Measurements from ENCODE around the gene KLRC3. TPM values are rescaled to one million over a fixed set of nuclear protein-coding genes. Genes with fewer than 3 reads are reported as not detected.

KLRC3 gene
- total and polyA plus RNA-seq, 4 donors = 0.08 to 0.50 (median 0.14) TPM; not detected in 1

- Histone ChIP-seq H3K4me3 (ENCODE audit: low read depth in 1 of 3, low read length in 3 of 3) (no peak within 1 kb of the TSS), H3K9ac (ENCODE audit: low read depth in 1 of 2, low read length in 2 of 2) (no peak within 1 kb of the TSS), H3K9me3 (ENCODE audit: control insufficient read depth in 4 of 4, low read length in 3 of 4) (peaks cover 0 to 4% (median 2%) of the 10 kb centered on the region in 4 donors), H3K27ac (ENCODE audit: low read depth in 1 of 2, low read length in 2 of 2) (no peak within 1 kb of the TSS), H3K27me3 (ENCODE audit: control insufficient read depth in 4 of 4, insufficient read depth in 4 of 4, low read length in 3 of 4) (peaks cover 0 to 5% (median 0%) of the 10 kb centered on the region in 4 donors), H3K4me1 (ENCODE audit: control insufficient read depth in 4 of 4, insufficient read depth in 4 of 4, low read length in 3 of 4) (no peaks in the 10 kb centered on the region), H3K36me3 (ENCODE audit: control insufficient read depth in 4 of 4, insufficient read depth in 3 of 4, low read depth in 1 of 4, low read length in 3 of 4) (no peaks in the 10 kb centered on the region)
- 69% methylated on average over 2 of the region's 2 CpGs for WGBS
- TF ChIP-seq FOXA1 (IDR thresholded peaks at IDR 0.05) (no peak), RXRA (IDR thresholded peaks at IDR 0.05) (no peak), ATF3 (IDR thresholded peaks at IDR 0.05) (no peak), TAF1 (conservative IDR thresholded peaks at IDR 0.05) (no peak), REST (IDR thresholded peaks at IDR 0.05) (no peak), HNF4A (conservative IDR thresholded peaks at IDR 0.05) (no peak), ZBTB33 (IDR thresholded peaks at IDR 0.05) (no peak), YY1 (IDR thresholded peaks at IDR 0.05) (no peak), CTCF (IDR thresholded peaks at IDR 0.05; ENCODE audit: low read depth, low read length, missing input control) (no peak), GABPA (IDR thresholded peaks at IDR 0.05 in 1 of 2, conservative IDR thresholded peaks at IDR 0.05 in 1 of 2) (no peak)
- no peak for DNase-seq (ENCODE audit: low spot score)
Observed at GRCh38 chr12:10453156-10453555, 32.8 kb upstream of the KLRC3 start, which contains the start of gene KLRC1. TSS of gene KLRC1 (minus strand) at chr12:10453377. CDS start at chr12:10451156, 2,221 bp downstream.

GRCh38 chr12:10448236-10448635 is 27.8 kb upstream of the KLRC3 start:
- H3K27me3 ChIP-seq (ENCODE audit: control insufficient read depth in 4 of 4, insufficient read depth in 4 of 4, low read length in 3 of 4) = no peaks in the 10 kb centered on the region
- H3K9me3 ChIP-seq (ENCODE audit: control insufficient read depth in 4 of 4, low read length in 3 of 4) = no peaks in the 10 kb centered on the region
- no peak for DNase-seq (ENCODE audit: low spot score)
- H3K9ac ChIP-seq (ENCODE audit: low read depth in 1 of 2, low read length in 2 of 2) = no peak overlapping the region
- 94% methylated on average over 4 of the region's 4 CpGs for WGBS
- no peak for TF ChIP-seq NR2F2 (IDR thresholded peaks at IDR 0.05)
- TF ChIP-seq YY1 (IDR thresholded peaks at IDR 0.05) = no peak
- no peak for TF ChIP-seq EGR1 (IDR thresholded peaks at IDR 0.05; ENCODE audit: low read depth in 2 of 2)
- TF ChIP-seq FOXA1 (IDR thresholded peaks at IDR 0.05) = no peak
- no peak for TF ChIP-seq CTCF (IDR thresholded peaks at IDR 0.05; ENCODE audit: low read depth, low read length, missing input control)
- TF ChIP-seq HNF4A (conservative IDR thresholded peaks at IDR 0.05) = no peak
- TF ChIP-seq GABPA (IDR thresholded peaks at IDR 0.05 in 1 of 2, conservative IDR thresholded peaks at IDR 0.05 in 1 of 2) = no peak
- no peak for TF ChIP-seq ATF3 (IDR thresholded peaks at IDR 0.05)
- no peak for TF ChIP-seq ZBTB33 (IDR thresholded peaks at IDR 0.05)
- no peak for TF ChIP-seq HNF4G (IDR thresholded peaks at IDR 0.05)
- no peak for TF ChIP-seq FOXA2 (IDR thresholded peaks at IDR 0.05)
- TF ChIP-seq MAX (IDR thresholded peaks at IDR 0.05) = no peak
- no peak overlapping the region for H3K27ac ChIP-seq (ENCODE audit: low read depth in 1 of 2, low read length in 2 of 2)
- no peak overlapping the region for H3K4me3 ChIP-seq (ENCODE audit: low read depth in 1 of 3, low read length in 3 of 3)
- H3K4me1 ChIP-seq (ENCODE audit: control insufficient read depth in 4 of 4, insufficient read depth in 4 of 4, low read length in 3 of 4) = no peaks in the 10 kb centered on the region
- no peaks in the 10 kb centered on the region for H3K36me3 ChIP-seq (ENCODE audit: control insufficient read depth in 4 of 4, insufficient read depth in 3 of 4, low read depth in 1 of 4, low read length in 3 of 4)
